Activated T-cell treated with anti-CD3 and anti-CD28 coated beads, Interleukin-2, amount 50 U/mL, for 24 hours (primary cell): ENCODE measurements around the gene PLA2G2D.
"Not testable (repeated sequence)": the region's sequence is repeated elsewhere in the genome, so short reads cannot be mapped to it uniquely, and the experiment has no call there.

Source experiments
- DNase-seq: peaks from one replicate; pipeline ENCODE4 v3.0.0-alpha.2; 2020
- H3K27ac Mint-ChIP-seq: 2 replicates; pipeline ENCODE4 v1.8.0; 2020; ENCODE audit warnings: mild to moderate bottlenecking, mixed read lengths
- H3K27me3 Mint-ChIP-seq: 2 replicates; pipeline ENCODE4 v1.8.0; 2020; ENCODE audit warnings: mixed read lengths
- H3K36me3 Mint-ChIP-seq: 2 replicates; pipeline ENCODE4 v1.8.0; 2020; ENCODE audit warnings: low read depth, mixed read lengths
- H3K4me1 Mint-ChIP-seq: 2 replicates; pipeline ENCODE4 v1.8.0; 2020; ENCODE audit warnings: low read depth, mixed read lengths
- H3K4me3 Mint-ChIP-seq: 2 replicates; pipeline ENCODE4 v1.8.0; 2020; ENCODE audit warnings: mild to moderate bottlenecking, moderate library complexity, mixed read lengths
- H3K9me3 Mint-ChIP-seq: 2 replicates; pipeline ENCODE4 v1.8.0; 2020; ENCODE audit warnings: mixed read lengths

PLA2G2D gene

GRCh38 chr1:20137055-20137454, 17.7 kb upstream of the PLA2G2D start:
- Mint-ChIP-seq H3K9me3 (no peaks in the 10 kb centered on the region), H3K27me3 (peaks cover 19% of the 10 kb centered on the region), H3K4me1 (no peaks in the 10 kb centered on the region), H3K4me3 (no peak overlapping the region), H3K36me3 (no peaks in the 10 kb centered on the region), H3K27ac (no peak overlapping the region)
- DNase-seq, result no peak

GRCh38 chr1:20136249-20136648, 16.9 kb upstream of the PLA2G2D start:
- H3K36me3 Mint-ChIP-seq, result no peaks in the 10 kb centered on the region
- no peak for DNase-seq
- no peaks in the 10 kb centered on the region for H3K4me1 Mint-ChIP-seq
- no peaks in the 10 kb centered on the region for H3K9me3 Mint-ChIP-seq
- H3K27me3 Mint-ChIP-seq, result peaks cover 24% of the 10 kb centered on the region
- no peak overlapping the region for H3K4me3 Mint-ChIP-seq
- H3K27ac Mint-ChIP-seq, result no peak overlapping the region

- H3K4me3 Mint-ChIP-seq, result no peak overlapping the region
- DNase-seq, result no peak
- H3K4me1 Mint-ChIP-seq, result no peaks in the 10 kb centered on the region
- H3K27me3 Mint-ChIP-seq, result peaks cover 20% of the 10 kb centered on the region
- no peaks in the 10 kb centered on the region for H3K9me3 Mint-ChIP-seq
- H3K27ac Mint-ChIP-seq, result no peak overlapping the region
- no peaks in the 10 kb centered on the region for H3K36me3 Mint-ChIP-seq
These were observed 15.7 kb upstream of the PLA2G2D start for GRCh38 chr1:20134995-20135394.

GRCh38 chr1:20130518-20130917, 11.2 kb upstream of the PLA2G2D start:
- not testable (repeated sequence) for H3K4me1 Mint-ChIP-seq

GRCh38 chr1:20126806-20127440, 7.6 kb upstream of the PLA2G2D start:
- Mint-ChIP-seq H3K27ac (no peak overlapping the region), H3K4me1 (peaks cover 2% of the 10 kb centered on the region)

More at GRCh38 chr1:20130518-20130917, 11.2 kb upstream of the PLA2G2D start:
- H3K4me3 Mint-ChIP-seq, H3K27ac Mint-ChIP-seq, H3K36me3 Mint-ChIP-seq, H3K9me3 Mint-ChIP-seq, DNase-seq: not testable (repeated sequence)
- H3K27me3 Mint-ChIP-seq, result peaks cover 18% of the 10 kb centered on the region

GRCh38 chr1:20126041-20126805, 6.9 kb upstream of the PLA2G2D start:
- DNase-seq, result no peak
- Mint-ChIP-seq H3K4me1 (peaks cover 2% of the 10 kb centered on the region), H3K4me3 (no peak overlapping the region), H3K9me3 (no peaks in the 10 kb centered on the region), H3K36me3 (no peaks in the 10 kb centered on the region), H3K27ac (no peak overlapping the region), H3K27me3 (peaks cover 39% of the 10 kb centered on the region)

More at GRCh38 chr1:20126806-20127440, 7.6 kb upstream of the PLA2G2D start:
- H3K4me3 Mint-ChIP-seq, result no peak overlapping the region
- DNase-seq, result no peak
- no peaks in the 10 kb centered on the region for H3K36me3 Mint-ChIP-seq
- peaks cover 36% of the 10 kb centered on the region for H3K27me3 Mint-ChIP-seq
- H3K9me3 Mint-ChIP-seq, result no peaks in the 10 kb centered on the region

GRCh38 chr1:20125100-20125499, 5.8 kb upstream of the PLA2G2D start:
- Mint-ChIP-seq H3K27me3 (peaks cover 42% of the 10 kb centered on the region), H3K9me3 (no peaks in the 10 kb centered on the region), H3K4me3 (no peak overlapping the region), H3K27ac (no peak overlapping the region), H3K4me1 (peaks cover 2% of the 10 kb centered on the region), H3K36me3 (no peaks in the 10 kb centered on the region)
- DNase-seq, result no peak

- no peak for DNase-seq
- Mint-ChIP-seq H3K36me3 (no peaks in the 10 kb centered on the region), H3K27ac (no peak overlapping the region), H3K4me1 (peaks cover 2% of the 10 kb centered on the region), H3K9me3 (no peaks in the 10 kb centered on the region), H3K27me3 (peaks cover 47% of the 10 kb centered on the region), H3K4me3 (no peak overlapping the region)
These were observed 5.2 kb upstream of the PLA2G2D start for GRCh38 chr1:20124456-20125057.

- no peaks in the 10 kb centered on the region for H3K36me3 Mint-ChIP-seq
- H3K27ac Mint-ChIP-seq, result no peak overlapping the region
- no peaks in the 10 kb centered on the region for H3K9me3 Mint-ChIP-seq
- H3K4me3 Mint-ChIP-seq, result no peak overlapping the region
- H3K27me3 Mint-ChIP-seq, result peaks cover 52% of the 10 kb centered on the region
- no peak for DNase-seq
- H3K4me1 Mint-ChIP-seq, result peaks cover 2% of the 10 kb centered on the region
These were observed 4.6 kb upstream of the PLA2G2D start for GRCh38 chr1:20123722-20124455.

- DNase-seq, result no peak
- no peak overlapping the region for H3K4me3 Mint-ChIP-seq
- H3K36me3 Mint-ChIP-seq, result no peaks in the 10 kb centered on the region
- H3K27ac Mint-ChIP-seq, result no peak overlapping the region
- peaks cover 60% of the 10 kb centered on the region for H3K27me3 Mint-ChIP-seq
- H3K4me1 Mint-ChIP-seq, result no peaks in the 10 kb centered on the region
- H3K9me3 Mint-ChIP-seq, result no peaks in the 10 kb centered on the region
These were observed 1.5 kb upstream of the PLA2G2D start for GRCh38 chr1:20120796-20121195.

- no peak for DNase-seq
- Mint-ChIP-seq H3K4me3 (no peak overlapping the region), H3K9me3 (no peaks in the 10 kb centered on the region), H3K4me1 (no peaks in the 10 kb centered on the region), H3K27ac (no peak overlapping the region), H3K36me3 (no peaks in the 10 kb centered on the region), H3K27me3 (peaks cover 49% of the 10 kb centered on the region)
These were observed 2.1 kb downstream of the PLA2G2D start for GRCh38 chr1:20117236-20117635.

- H3K9me3 Mint-ChIP-seq, result no peaks in the 10 kb centered on the region
- H3K27me3 Mint-ChIP-seq, result peaks cover 41% of the 10 kb centered on the region
- no peak overlapping the region for H3K27ac Mint-ChIP-seq
- H3K4me1 Mint-ChIP-seq, result no peaks in the 10 kb centered on the region
- no peak for DNase-seq
- no peaks in the 10 kb centered on the region for H3K36me3 Mint-ChIP-seq
- no peak overlapping the region for H3K4me3 Mint-ChIP-seq
These were observed 3.4 kb downstream of the PLA2G2D start for GRCh38 chr1:20115916-20116315.

- H3K4me1 Mint-ChIP-seq, result no peaks in the 10 kb centered on the region
- H3K4me3 Mint-ChIP-seq, result no peak overlapping the region
- H3K36me3 Mint-ChIP-seq, result no peaks in the 10 kb centered on the region
- H3K27ac Mint-ChIP-seq, result no peak overlapping the region
- H3K27me3 Mint-ChIP-seq, result peaks cover 41% of the 10 kb centered on the region
- no peak for DNase-seq
- no peaks in the 10 kb centered on the region for H3K9me3 Mint-ChIP-seq
These were observed 3.9 kb downstream of the PLA2G2D start for GRCh38 chr1:20115479-20115878.

- no peak for DNase-seq
- H3K27ac Mint-ChIP-seq, result no peak overlapping the region
- H3K36me3 Mint-ChIP-seq, result no peaks in the 10 kb centered on the region
- no peaks in the 10 kb centered on the region for H3K4me1 Mint-ChIP-seq
- H3K4me3 Mint-ChIP-seq, result no peak overlapping the region
- H3K9me3 Mint-ChIP-seq, result no peaks in the 10 kb centered on the region
- H3K27me3 Mint-ChIP-seq, result peaks cover 34% of the 10 kb centered on the region
These were observed 5.2 kb downstream of the PLA2G2D start for GRCh38 chr1:20114021-20114648.
